ENCODE measurements around the gene WDFY1. TPM values are rescaled to one million over a fixed set of nuclear protein-coding genes. Genes with fewer than 3 reads are reported as not detected.

Gene WDFY1
- total and polyA plus RNA-seq, 9 of the 15 experiments (the other 6 are each of a cell fraction or from before 2014, with no cell fraction given): 5.4 to 27.6 (median 17.5) TPM

- TF ChIP-seq ZNF57 (CRISPR knock-in tag; IDR thresholded peaks at IDR 0.05) (no peak), ERF (CRISPR knock-in tag; IDR thresholded peaks at IDR 0.05) (no peak; the same call in 1 of the 2 replicates), NFE2 (IDR thresholded peaks at IDR 0.05; ENCODE audit: low read depth) (no peak), GTF3C2 (IDR thresholded peaks at IDR 0.05; ENCODE audit: borderline replicate concordance, extremely low read depth, insufficient read length) (no peak), ZNF609 (CRISPR knock-in tag; IDR thresholded peaks at IDR 0.05; ENCODE audit: borderline replicate concordance) (no peak), ZFPM2 (CRISPR knock-in tag; IDR thresholded peaks at IDR 0.05) (no peak), ZMIZ1 (IDR thresholded peaks at IDR 0.05; ENCODE audit: low read depth in 2 of 2, low read length in 2 of 2) (no peak)
- TF ChIP-seq, protein P1, sequence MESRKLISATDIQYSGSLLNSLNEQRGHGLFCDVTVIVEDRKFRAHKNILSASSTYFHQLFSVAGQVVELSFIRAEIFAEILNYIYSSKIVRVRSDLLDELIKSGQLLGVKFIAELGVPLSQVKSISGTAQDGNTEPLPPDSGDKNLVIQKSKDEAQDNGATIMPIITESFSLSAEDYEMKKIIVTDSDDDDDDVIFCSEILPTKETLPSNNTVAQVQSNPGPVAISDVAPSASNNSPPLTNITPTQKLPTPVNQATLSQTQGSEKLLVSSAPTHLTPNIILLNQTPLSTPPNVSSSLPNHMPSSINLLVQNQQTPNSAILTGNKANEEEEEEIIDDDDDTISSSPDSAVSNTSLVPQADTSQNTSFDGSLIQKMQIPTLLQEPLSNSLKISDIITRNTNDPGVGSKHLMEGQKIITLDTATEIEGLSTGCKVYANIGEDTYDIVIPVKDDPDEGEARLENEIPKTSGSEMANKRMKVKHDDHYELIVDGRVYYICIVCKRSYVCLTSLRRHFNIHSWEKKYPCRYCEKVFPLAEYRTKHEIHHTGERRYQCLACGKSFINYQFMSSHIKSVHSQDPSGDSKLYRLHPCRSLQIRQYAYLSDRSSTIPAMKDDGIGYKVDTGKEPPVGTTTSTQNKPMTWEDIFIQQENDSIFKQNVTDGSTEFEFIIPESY (CRISPR knock-in tag; IDR thresholded peaks at IDR 0.05): no peak
- TF ChIP-seq, protein P2, sequence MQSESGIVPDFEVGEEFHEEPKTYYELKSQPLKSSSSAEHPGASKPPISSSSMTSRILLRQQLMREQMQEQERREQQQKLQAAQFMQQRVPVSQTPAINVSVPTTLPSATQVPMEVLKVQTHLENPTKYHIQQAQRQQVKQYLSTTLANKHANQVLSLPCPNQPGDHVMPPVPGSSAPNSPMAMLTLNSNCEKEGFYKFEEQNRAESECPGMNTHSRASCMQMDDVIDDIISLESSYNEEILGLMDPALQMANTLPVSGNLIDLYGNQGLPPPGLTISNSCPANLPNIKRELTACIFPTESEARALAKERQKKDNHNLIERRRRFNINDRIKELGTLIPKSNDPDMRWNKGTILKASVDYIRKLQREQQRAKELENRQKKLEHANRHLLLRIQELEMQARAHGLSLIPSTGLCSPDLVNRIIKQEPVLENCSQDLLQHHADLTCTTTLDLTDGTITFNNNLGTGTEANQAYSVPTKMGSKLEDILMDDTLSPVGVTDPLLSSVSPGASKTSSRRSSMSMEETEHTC (IDR thresholded peaks at IDR 0.05): peak; percentile 82
Measured at GRCh38 chr2:223944703-223945531, at the start of gene WDFY1 (continued).

Measured in K562 (cell line).